ENCODE measurements around the gene FAM120C. TPM values are rescaled to one million over a fixed set of nuclear protein-coding genes. Genes with fewer than 3 reads are reported as not detected.

Gene FAM120C
- total RNA-seq, 1 experiment from 2014 or later: 21.8 TPM

DNA sequence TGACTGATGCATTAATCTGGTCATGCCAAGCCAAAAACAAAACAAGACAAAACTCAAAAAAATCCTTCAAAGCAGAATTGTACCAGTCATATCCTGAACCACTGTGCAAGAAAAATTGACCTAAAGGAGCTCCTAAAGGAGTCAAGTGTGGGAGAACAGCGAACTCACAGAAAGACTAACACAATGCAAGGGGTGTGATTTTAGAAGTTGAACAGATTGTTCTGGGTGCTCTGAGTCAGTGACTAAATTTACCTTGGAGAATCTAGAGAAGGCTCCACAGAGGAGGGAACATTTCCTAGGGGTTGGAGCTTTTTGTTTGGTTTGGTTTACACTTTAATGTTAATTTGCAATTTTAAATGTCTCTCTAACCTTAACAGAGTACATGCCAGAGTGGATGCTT is 89.9 kb downstream of the FAM120C start:
- intact Hi-C loops (cut with micrococcal nuclease; ENCODE audit: unreplicated experiment): no loop called here
- TF ChIP-seq EZH2 (IDR thresholded peaks at IDR 0.05; ENCODE audit: borderline replicate concordance, low read depth, low read length, poor library complexity, severe bottlenecking): no peak
- TF ChIP-seq, protein P1, sequence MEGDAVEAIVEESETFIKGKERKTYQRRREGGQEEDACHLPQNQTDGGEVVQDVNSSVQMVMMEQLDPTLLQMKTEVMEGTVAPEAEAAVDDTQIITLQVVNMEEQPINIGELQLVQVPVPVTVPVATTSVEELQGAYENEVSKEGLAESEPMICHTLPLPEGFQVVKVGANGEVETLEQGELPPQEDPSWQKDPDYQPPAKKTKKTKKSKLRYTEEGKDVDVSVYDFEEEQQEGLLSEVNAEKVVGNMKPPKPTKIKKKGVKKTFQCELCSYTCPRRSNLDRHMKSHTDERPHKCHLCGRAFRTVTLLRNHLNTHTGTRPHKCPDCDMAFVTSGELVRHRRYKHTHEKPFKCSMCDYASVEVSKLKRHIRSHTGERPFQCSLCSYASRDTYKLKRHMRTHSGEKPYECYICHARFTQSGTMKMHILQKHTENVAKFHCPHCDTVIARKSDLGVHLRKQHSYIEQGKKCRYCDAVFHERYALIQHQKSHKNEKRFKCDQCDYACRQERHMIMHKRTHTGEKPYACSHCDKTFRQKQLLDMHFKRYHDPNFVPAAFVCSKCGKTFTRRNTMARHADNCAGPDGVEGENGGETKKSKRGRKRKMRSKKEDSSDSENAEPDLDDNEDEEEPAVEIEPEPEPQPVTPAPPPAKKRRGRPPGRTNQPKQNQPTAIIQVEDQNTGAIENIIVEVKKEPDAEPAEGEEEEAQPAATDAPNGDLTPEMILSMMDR (conservative IDR thresholded peaks at IDR 0.05; ENCODE audit: low read depth, low read length): no peak
- Histone ChIP-seq H3K9me3 (ENCODE audit: low read depth, low read length, poor library complexity, severe bottlenecking) (no peaks in the 10 kb centered on the region), H3K4me3 (ENCODE audit: low read depth, low read length, poor library complexity, severe bottlenecking) (no peak overlapping the region), H3K36me3 (ENCODE audit: insufficient read depth, low read length, poor library complexity, severe bottlenecking) (no peaks in the 10 kb centered on the region), H3K27ac (ENCODE audit: low read depth, low read length, poor library complexity, severe bottlenecking) (no peak overlapping the region), H3K27me3 (replicated peaks; ENCODE audit: insufficient read depth, low read depth, low read length, poor library complexity) (no peaks in the 10 kb centered on the region), H3K4me1 (ENCODE audit: insufficient read depth, low read length, poor library complexity, severe bottlenecking) (no peaks in the 10 kb centered on the region)
- BruUV-seq (replicated peaks): no TSS peak
- POLR2A ChIA-PET (ENCODE audit: low non-redundant PET): no interaction called here
- no peak for DNase-seq (ENCODE audit: low spot score)
- CTCF ChIA-PET: no interaction called here

DNA sequence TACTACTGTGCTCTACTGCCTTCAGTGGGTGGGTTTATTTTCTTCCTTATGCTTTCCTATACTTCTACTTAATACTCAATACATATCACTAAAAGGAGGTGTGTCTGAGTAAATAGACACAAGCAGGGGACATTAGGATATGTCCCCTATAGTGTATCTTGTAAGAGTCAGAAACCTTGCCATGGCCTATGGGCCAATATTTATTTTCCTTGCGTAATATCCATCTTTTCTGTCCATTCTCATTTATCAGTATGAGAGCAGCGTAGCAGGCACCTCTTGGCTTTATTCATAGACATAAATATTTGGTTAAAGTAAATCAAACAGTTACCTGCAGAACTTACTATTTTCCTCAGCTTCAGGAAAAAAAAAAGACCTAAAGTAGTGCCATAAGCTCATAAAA is 92.2 kb downstream of the FAM120C start:
- BruUV-seq (replicated peaks): no TSS peak
- Histone ChIP-seq H3K36me3 (ENCODE audit: insufficient read depth, low read length, poor library complexity, severe bottlenecking) (no peaks in the 10 kb centered on the region), H3K4me1 (ENCODE audit: insufficient read depth, low read length, poor library complexity, severe bottlenecking) (no peaks in the 10 kb centered on the region), H3K4me3 (ENCODE audit: low read depth, low read length, poor library complexity, severe bottlenecking) (no peak overlapping the region), H3K9me3 (ENCODE audit: low read depth, low read length, poor library complexity, severe bottlenecking) (no peaks in the 10 kb centered on the region), H3K27me3 (replicated peaks; ENCODE audit: insufficient read depth, low read depth, low read length, poor library complexity) (no peaks in the 10 kb centered on the region), H3K27ac (ENCODE audit: low read depth, low read length, poor library complexity, severe bottlenecking) (no peak overlapping the region)
- TF ChIP-seq, protein P1 (conservative IDR thresholded peaks at IDR 0.05; ENCODE audit: low read depth, low read length): no peak
- TF ChIP-seq EZH2 (IDR thresholded peaks at IDR 0.05; ENCODE audit: borderline replicate concordance, low read depth, low read length, poor library complexity, severe bottlenecking): no peak
- intact Hi-C loops (cut with micrococcal nuclease; ENCODE audit: unreplicated experiment): no loop called here
- DNase-seq (ENCODE audit: low spot score): no peak
- POLR2A ChIA-PET (ENCODE audit: low non-redundant PET): no interaction called here
- CTCF ChIA-PET: no interaction called here

DNA sequence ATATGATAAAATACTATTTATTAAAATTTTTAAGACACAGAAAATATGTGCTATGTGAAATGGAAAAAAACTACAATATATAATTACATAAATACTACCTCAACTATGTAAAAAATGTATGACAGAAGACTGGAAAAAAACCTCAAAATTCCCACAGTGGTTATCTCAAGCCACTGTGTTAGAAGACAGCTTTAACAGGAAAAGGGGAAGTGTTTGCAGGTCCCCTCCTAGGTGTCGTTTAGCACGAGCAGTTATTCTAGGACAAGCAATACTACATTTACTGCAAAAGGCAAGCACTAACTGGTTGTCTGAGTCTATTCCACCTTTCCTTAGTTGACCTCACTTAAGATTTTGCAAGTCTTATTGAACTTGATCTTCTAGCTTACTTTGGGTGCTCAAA is 93.9 kb downstream of the FAM120C start:
- DNase-seq (ENCODE audit: low spot score): no peak
- H3K36me3 ChIP-seq (ENCODE audit: insufficient read depth, low read length, poor library complexity, severe bottlenecking): no peaks in the 10 kb centered on the region
- no peaks in the 10 kb centered on the region for H3K27me3 ChIP-seq (replicated peaks; ENCODE audit: insufficient read depth, low read depth, low read length, poor library complexity)
- intact Hi-C loops (cut with micrococcal nuclease; ENCODE audit: unreplicated experiment): no loop called here
- TF ChIP-seq EZH2 (IDR thresholded peaks at IDR 0.05; ENCODE audit: borderline replicate concordance, low read depth, low read length, poor library complexity, severe bottlenecking): no peak
- TF ChIP-seq, protein P1 (conservative IDR thresholded peaks at IDR 0.05; ENCODE audit: low read depth, low read length): no peak
- H3K27ac ChIP-seq (ENCODE audit: low read depth, low read length, poor library complexity, severe bottlenecking): no peak overlapping the region
- no peak overlapping the region for H3K4me3 ChIP-seq (ENCODE audit: low read depth, low read length, poor library complexity, severe bottlenecking)
- ChIA-PET POLR2A (ENCODE audit: low non-redundant PET) (no interaction called here), CTCF (no interaction called here)
- H3K9me3 ChIP-seq (ENCODE audit: low read depth, low read length, poor library complexity, severe bottlenecking): no peaks in the 10 kb centered on the region
- no TSS peak for BruUV-seq (replicated peaks)
- H3K4me1 ChIP-seq (ENCODE audit: insufficient read depth, low read length, poor library complexity, severe bottlenecking): no peaks in the 10 kb centered on the region

Measured in A673 (cell line).